HEK293T (cell line): ENCODE data around the gene TLE5.

Experiments used
- ARNT ChIP-seq: fragments of 450-650 bp; IDR thresholded peaks from 2 replicates; pipeline ENCODE4 v1.6.1; 2017; ENCODE audit warnings: mild to moderate bottlenecking
- BHLHE40 ChIP-seq: fragments of 450-650 bp; IDR thresholded peaks from 2 replicates; pipeline ENCODE4 v1.6.1; 2016; ENCODE audit warnings: mild to moderate bottlenecking, moderate library complexity, borderline replicate concordance
- FOXA1 ChIP-seq: fragments of 450-650 bp; IDR thresholded peaks from 2 replicates; pipeline ENCODE4 v1.6.1; 2016; ENCODE audit warnings: mild to moderate bottlenecking
- FOXM1 ChIP-seq: fragments of 450-650 bp; IDR thresholded peaks from 2 replicates; pipeline ENCODE4 v1.6.1; 2017; ENCODE audit warnings: mild to moderate bottlenecking, borderline replicate concordance
- SP1 ChIP-seq: fragments of 450-650 bp; IDR thresholded peaks from 2 replicates; pipeline ENCODE4 v1.6.1; 2017
- SUZ12 ChIP-seq: fragments of 450-650 bp; IDR thresholded peaks from 2 replicates; pipeline ENCODE4 v1.6.1; 2016; ENCODE audit warnings: mild to moderate bottlenecking
- TF ChIP-seq, protein P1 (sequence below): fragments of 450-650 bp; IDR thresholded peaks from 2 replicates; pipeline ENCODE4 v1.6.1; 2016

- TF ChIP-seq ARNT (no peak), FOXM1 (no peak), SUZ12 (no peak), FOXA1 (no peak), BHLHE40 (no peak), SP1 (no peak)
- TF ChIP-seq, protein P1, sequence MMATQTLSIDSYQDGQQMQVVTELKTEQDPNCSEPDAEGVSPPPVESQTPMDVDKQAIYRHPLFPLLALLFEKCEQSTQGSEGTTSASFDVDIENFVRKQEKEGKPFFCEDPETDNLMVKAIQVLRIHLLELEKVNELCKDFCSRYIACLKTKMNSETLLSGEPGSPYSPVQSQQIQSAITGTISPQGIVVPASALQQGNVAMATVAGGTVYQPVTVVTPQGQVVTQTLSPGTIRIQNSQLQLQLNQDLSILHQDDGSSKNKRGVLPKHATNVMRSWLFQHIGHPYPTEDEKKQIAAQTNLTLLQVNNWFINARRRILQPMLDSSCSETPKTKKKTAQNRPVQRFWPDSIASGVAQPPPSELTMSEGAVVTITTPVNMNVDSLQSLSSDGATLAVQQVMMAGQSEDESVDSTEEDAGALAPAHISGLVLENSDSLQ, result no peak
Measured at GRCh38 chr19:3079578-3079977, 17.3 kb upstream of the TLE5 start.
